Fibroblast of the aortic adventitia (primary cell): Measurements from ENCODE around the gene SLC44A5. TPM values are rescaled to one million over a fixed set of nuclear protein-coding genes. Genes with fewer than 3 reads are reported as not detected.

ENCODE experiments used
- DNase-seq: peaks from one replicate; pipeline ENCODE4 v3.0.0-alpha.2; 2010; ENCODE audit warnings: low read depth
- H3K4me3 ChIP-seq: 2 replicates; pipeline ENCODE4 v1.5.1; 2011; ENCODE audit warnings: low read depth, mild to moderate bottlenecking, control low read depth, low read length, moderate library complexity
- CTCF ChIP-seq: IDR thresholded peaks from 2 replicates; pipeline ENCODE4 v1.5.1; 2011; ENCODE audit warnings: mild to moderate bottlenecking, low read length, control low read depth, inconsistent platforms; ENCODE audit not compliant: insufficient read depth
- total RNA-seq: library from RNA; depleted of rRNA; stranded (reverse); fragments of >200 nt; gene quantifications from 2 replicates; pipeline ENCODE4 v1.2.3, GENCODE V29; 2012; ENCODE audit warnings: low replicate concordance

The SLC44A5 gene
- total RNA-seq, 1 donor = 0.45 TPM

GRCh38 chr1:75471252-75471651 lies 139.7 kb downstream of the SLC44A5 start:
- TF ChIP-seq CTCF = no peak
- no peak for DNase-seq
- H3K4me3 ChIP-seq = no peak overlapping the region

GRCh38 chr1:75470448-75470847 lies 140.5 kb downstream of the SLC44A5 start:
- no peak overlapping the region for H3K4me3 ChIP-seq
- TF ChIP-seq CTCF = no peak
- no peak for DNase-seq

DNA sequence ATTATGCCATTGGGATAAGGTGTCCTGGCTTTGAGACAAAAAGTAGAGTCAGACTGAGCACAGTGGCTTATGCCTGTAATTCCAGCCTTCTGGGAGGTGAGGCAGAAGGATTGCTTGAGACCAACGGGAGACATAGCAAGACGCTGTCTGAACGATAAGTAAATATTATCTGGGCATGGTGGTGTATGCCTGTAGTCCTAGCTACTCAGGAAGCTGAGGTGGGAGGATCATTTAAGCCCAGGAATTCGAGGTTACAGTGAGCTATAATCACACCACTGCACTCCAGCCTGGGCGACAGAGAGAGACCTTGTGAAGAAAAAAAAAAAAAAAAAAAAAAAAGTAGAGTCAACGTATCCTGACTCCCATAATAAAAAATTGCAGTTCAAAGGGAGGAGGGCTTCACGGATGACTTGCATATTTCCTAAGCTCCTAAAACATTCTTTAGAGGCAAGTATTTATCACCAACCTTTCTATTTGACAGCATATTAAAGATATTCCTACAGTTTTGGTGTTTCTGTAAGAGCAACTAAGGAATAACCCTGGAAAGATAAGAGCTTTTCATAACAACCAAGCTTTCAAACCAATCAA lies 141.2 kb downstream of the SLC44A5 start:
- DNase-seq = no peak
- H3K4me3 ChIP-seq = no peak overlapping the region
- no peak for TF ChIP-seq CTCF

DNA sequence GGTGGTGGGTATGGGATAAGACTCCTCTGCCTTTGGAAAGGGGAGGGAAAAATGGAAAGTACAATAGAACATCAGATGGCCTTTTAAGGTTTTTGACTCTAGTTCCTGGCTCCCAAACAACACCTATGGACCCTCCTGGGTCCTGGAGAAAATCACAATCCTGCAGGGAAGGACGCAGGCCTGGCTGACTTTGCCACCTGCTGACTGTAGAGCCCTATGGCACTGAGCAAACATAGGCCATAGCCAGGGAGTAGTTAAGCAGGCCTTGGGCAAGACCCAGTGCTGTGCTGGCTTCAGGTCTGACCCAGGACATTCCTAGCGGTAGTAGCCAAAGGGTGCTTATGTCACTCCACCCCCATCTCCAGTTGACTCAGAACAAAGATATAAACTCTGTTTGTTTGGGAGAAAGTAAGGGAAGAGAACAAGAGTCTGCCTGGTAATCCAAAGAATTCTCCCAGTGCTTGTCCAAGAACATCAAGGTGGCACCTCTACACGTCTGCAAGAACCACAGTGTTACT lies 149.0 kb downstream of the SLC44A5 start:
- no peak for DNase-seq
- no peak for TF ChIP-seq CTCF
- no peak overlapping the region for H3K4me3 ChIP-seq

DNA sequence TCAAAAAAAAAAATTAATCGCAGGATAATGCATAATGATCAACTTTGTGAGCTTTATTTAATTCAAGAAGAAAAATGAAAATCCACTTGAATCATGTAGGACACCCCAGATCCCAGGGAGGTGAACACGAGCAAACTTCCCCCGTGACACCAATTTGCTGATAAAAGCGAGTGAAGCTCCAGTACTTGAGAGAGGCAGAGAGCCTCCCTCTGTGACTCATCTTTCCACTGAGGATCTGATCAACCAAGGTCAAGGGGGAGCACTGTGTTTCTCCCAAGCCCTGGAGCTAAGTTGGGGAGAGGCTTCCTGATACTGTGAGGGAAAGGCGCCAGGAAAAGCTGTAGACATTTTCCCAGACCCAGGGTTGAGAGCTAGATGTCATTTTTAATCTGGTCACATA lies 160.9 kb downstream of the SLC44A5 start:
- H3K4me3 ChIP-seq = no peak overlapping the region
- no peak for TF ChIP-seq CTCF
- DNase-seq = no peak

DNA sequence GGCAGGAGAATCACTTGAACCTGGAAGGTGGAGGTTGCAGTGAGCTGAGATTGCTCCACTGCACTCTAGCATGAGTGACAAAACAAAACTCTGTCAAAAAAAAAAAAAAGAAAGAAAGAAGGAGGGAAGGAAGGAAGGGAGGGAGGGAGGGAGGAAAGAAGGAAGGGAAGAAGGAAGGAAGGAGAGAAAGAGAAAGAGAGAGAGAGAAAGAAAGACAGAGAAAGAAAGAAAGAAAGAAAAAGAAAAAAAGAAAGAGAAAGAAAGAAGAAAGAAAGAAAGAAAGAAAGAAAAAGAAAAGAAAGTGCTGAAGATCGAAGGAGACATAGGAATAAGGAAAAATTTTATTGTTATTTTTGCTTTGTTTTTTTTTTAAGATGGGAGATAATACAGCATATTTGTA lies 166.7 kb downstream of the SLC44A5 start:
- no peak overlapping the region for H3K4me3 ChIP-seq
- no peak for DNase-seq
- no peak for TF ChIP-seq CTCF

- DNase-seq = no peak
- H3K4me3 ChIP-seq = no peak overlapping the region
- TF ChIP-seq CTCF = no peak
Measured at GRCh38 chr1:75440274-75440673, 170.6 kb downstream of the SLC44A5 start.
